GM19395 (cell line): Measurements from ENCODE around the gene UNC119B.
A peak's percentile ranks its signal among the peaks of the same experiment; 100 is the strongest.

Experiments used
- ATAC-seq: cut with Tn5 transposase; IDR thresholded peaks from one replicate; pipeline ENCODE4 v1.9.1; 2021; ENCODE audit warnings: mild to moderate bottlenecking, moderate library complexity; ENCODE audit not compliant: unreplicated experiment

The UNC119B gene

DNA sequence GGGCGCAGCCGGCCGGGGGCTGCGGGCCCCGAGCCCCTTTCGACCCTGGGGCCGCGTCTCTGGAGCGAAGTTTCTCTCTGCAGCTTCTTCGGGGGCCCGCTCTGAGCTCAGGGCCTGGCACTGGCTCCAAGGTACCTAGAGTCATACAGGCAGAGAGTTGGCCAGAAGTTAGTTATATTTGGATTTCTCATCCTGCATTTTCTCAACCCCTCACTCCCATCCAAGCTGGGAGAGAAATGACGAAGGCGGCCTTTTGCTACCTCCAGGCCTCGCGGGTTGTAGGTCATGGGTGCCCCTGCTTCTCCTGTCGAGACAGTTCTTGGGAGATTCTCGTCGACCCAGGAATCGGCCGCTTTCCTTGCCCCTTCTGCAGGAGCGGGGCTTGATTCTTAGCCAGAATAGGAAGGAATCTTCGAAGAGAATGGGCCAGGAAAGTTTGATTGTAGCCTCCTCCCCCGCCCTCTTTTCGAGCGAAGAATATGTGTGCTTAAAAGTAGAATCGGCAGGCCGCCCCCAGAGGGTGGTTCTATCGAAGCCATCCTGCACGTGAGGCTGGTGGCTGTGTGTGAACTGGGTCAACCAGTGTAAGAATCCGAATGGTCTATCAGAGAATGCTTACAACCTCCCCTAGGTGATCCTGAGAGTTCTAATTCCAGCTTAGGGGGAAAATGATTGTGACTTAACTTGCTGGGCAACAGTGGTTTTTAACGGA lies 22.5 kb upstream of the UNC119B start:
- ATAC-seq, result no peak

DNA sequence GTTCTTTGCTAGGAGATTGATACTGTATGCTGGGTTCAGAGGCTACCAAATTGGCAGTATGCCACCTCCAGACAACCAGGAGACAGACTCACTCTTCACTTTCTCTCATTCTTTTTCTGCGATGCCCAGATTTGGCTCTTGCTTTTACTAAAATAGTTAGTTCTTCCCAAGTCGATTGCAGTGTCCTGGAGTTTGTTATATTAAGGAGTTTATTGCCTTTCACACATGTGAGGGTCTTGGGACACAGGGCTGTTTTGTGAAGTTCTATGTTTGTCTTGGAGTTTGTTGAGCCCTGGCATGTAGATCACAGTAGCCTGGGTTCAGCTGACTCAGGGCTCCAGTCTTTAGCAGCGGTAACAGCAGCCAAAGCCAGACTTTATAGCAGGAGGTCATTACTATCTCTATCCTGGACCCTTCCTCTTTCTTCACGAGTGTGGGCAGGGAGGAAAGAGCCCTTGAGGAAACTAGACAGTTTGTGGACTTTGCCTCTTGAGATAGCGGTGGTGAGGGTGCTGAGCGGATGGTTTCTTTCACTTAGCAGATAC lies 21.7 kb upstream of the UNC119B start:
- ATAC-seq, result no peak

DNA sequence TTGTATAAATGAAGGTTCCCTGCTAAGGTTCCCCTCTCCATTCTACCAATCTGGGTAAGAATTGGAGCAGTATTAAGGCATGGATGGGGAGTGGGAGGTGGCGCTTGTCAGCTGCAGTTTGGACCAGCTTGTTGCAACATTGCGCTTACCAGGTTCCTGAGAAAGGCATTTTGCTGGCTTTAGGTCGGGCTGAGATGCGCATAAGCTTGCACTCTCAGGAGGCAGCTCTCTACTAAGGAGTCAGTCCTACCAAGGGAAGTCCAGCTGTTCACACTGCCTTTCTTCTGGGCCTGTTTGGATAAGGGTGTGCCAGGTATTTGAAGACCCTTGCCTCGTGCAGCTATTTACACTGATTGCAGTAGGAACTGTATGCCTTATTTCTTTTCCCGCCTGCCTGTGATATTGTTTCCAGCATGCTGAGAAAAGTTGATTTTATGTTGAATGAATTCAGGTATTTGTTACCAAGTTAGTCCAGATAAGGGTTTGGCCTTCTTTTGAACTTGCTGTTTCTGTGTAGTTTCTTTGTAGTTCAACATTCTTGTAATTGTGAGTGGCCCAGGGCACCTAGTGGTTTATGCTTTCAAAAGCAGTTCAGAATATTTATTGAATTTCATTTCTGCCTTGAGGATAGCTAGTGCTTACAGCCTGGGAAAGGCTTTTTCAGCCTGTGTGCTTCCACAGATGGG lies 20.7 kb upstream of the UNC119B start:
- ATAC-seq, result no peak

DNA sequence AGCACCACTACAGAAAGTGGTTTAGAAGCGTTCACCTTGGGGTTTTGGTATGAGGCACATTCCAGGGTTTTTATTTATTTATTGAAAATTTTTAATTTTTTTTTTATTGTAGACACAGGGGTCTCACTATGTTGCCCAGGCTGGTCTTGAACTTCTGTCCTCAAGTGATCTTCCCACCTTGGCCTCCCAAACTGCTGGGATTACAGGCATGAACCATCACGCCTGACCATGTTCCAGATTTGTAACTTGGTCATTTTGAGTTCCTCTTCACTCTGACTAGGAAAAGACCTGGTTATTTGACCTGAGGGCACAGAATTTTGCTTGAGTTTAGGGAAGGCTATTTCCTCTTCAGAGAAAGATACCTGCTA lies 20.2 kb upstream of the UNC119B start:
- no peak for ATAC-seq

DNA sequence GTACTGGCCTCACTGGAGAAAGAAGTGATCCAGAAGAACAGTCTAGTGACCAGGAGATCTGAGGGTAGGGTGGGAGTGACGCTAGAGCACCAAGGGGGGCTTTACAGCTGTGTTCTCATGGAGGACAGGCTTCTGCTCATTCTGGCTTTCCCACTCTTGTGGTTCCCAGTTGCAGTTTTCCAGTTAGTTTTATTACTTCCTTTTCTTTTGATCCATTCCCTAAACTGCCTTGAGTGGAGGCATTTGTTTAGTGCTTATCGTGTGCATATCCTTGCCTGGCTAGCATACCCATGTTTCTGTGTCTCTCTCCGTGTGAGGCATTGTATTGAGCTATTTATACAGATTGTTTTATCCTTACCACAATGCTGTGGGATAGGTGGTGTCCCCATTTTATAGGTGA lies 19.3 kb upstream of the UNC119B start:
- no peak for ATAC-seq

DNA sequence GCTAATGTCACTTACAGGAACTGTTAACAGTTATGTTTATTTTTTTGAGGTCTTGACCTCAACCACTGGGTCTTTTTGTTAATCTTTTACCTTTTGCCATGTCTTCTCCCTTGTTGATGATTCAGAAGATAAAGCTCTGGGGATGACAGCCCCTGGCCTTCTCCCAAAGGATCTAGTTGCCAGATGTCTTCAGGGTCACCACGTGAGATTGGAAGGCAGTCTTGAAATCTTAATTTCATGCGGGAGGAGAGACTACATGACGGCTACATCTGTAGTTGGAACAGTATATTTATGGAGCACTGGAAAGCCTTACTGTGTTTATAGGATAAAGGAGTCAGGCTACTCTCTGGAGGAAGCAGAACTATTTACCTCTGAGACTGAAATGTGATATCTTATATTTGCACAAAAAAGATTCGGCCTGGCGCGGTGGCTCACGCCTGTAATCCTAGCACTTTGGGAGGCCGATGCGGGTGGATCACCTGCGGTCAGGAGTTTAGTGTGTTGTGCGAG lies 17.7 kb upstream of the UNC119B start:
- ATAC-seq, result no peak

DNA sequence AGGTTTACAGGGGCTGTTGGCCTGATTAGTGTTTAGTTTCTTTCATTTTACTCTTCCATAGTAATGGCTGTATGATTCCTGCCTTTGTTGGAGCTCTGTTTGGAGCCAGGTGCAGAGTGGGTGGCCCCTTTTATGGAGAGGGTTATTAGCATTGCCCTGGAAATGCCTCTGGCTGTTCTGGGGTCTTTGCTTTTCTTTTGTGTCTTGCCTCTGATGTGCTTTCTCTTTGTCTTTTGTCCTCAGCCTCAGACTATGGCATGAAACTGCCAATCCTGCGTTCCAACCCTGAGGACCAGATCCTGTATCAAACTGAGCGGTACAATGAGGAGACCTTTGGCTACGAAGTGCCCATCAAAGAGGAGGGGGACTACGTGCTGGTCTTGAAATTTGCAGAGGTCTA lies 16.4 kb upstream of the UNC119B start:
- no peak for ATAC-seq

DNA sequence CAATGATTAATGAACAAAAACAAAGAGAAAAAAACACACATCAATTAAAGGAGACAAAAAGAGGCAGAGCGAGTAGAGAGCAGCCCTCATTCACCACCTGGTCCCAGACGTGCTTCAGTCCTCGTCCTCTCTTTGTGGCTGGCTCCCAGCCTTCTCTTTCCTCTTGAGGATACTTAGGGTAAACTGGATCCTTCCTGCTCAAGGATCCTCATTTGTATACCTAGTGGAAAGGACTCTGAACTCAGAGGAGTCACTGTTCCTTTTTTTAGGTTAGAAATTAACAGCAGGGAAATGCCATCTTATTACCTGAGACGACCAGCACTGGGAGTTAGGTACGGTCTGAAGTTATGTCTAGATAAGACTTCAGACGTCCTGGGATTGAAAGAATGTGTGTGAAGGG lies 13.6 kb upstream of the UNC119B start:
- no peak for ATAC-seq

- ATAC-seq, result no peak
Measured at GRCh38 chr12:120697344-120697743, 12.9 kb upstream of the UNC119B start.

- no peak for ATAC-seq
Measured at GRCh38 chr12:120698665-120699064, 11.6 kb upstream of the UNC119B start.

DNA sequence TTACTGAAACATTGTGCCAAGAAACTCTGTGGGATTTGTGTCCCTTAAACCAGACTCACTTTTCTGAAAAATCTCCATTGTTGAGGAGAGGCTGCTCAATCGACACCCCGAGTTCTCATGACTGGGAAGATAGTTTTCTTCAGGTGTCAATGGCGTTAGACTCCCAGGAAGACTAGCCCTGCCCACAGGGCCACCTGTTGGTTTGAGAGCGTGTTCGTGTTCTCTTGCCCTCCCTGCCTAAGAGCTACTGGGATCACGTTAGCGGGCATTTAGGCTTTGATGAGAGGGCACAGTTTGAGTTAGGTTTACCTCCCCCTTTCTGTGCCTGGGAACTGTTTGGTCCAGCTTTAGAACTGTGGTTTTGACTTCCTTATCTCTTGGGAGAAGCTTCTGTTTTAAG lies 10.7 kb upstream of the UNC119B start:
- no peak for ATAC-seq

DNA sequence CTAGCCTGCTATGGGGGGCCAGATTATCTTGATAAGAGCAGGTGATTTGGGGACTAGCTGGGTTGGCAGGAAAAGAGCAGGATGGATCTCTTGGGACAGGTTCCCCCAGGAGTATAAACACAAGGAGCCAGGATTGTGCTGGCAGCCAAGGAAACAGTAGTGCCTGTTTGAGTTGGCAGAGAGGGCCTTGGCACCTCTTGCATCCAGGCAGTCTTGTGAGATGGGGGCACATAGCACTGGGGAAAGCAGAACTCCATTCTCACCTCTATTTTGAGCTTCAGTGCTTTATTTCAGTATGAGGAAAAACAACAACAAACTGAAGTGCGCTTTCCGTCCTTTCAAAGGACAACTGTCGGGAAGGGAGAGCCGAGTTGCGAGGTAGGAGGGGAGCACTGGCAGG lies 9.4 kb upstream of the UNC119B start:
- no peak for ATAC-seq

DNA sequence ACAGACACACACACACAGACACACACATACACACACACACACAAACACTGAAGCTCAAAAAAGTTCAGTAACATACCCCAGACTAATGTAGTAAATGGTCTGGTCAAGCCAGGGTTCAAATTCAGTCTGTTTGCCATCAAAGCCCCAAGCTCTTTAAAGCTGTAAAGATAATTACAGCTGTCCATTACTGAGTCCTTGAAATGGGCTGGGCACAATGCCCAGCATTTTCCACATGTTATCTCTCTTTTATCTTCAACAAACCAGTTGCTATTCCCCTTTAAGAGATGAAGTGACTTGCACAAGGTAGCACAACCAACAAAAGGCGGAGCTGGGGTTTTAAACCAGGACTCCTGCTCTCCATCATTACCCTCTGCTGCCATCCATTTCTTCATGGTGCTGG lies 7.6 kb upstream of the UNC119B start:
- ATAC-seq, result no peak

GRCh38 chr12:120703311-120703942 lies 6.8 kb upstream of the UNC119B start:
- no peak for ATAC-seq

DNA sequence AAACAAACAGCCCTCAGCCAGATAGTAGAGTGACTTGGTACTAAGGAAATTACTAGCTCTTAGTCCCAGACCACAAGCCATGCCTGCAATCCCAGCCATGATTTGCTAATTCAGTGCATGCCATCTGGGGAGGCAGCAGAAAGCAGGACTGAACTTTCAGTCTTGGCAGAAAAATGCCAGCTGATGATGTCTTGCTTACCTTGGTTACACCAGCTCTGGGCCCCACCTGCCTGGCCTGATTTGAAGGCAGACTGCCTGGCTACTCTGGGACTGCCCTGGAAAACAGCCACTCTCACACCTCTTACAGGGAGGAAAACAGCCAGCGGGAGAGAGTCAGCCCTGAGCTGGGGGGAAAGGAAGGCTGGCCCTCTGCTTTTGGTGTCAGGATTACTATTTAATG lies 4.6 kb upstream of the UNC119B start:
- no peak for ATAC-seq

DNA sequence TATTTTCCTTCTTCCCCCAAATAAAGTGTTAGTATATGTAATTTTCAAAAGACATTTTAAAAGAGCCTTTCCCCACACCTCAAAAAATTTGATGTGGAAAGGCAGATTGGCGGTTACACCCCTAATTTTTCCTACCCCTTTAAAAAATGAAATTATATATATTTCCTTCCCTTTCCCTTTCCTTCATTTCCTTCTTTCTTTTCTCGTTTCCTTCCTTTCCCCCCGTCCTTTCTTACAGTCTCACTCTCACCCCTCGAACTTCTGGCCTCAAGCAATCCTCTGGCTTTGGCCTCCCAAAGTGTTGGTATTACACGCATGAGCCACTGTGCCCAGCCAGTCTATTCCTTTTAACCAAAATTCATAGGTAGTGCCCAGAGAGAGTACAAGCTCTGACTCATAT lies 4.2 kb upstream of the UNC119B start:
- ATAC-seq, result no peak

DNA sequence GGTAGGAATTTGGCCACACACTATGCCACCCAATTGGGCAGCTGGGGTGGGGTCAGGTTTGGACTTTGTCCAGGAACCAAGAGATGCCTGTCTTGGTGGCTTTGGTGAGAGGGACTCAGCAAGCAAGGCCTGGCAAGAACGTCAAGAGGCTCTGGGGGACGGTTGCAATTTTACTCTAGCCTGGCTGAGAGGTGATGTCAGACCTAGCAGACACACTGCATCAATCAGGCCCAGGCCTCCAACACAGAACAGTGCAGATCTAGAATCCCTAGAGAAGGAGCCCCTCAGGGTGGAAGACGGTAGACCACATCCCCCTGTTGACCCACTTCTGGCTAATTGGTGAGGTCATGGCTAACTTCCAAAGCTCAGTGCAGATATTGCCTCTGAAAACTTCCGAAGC lies 1.6 kb upstream of the UNC119B start:
- ATAC-seq, result no peak

DNA sequence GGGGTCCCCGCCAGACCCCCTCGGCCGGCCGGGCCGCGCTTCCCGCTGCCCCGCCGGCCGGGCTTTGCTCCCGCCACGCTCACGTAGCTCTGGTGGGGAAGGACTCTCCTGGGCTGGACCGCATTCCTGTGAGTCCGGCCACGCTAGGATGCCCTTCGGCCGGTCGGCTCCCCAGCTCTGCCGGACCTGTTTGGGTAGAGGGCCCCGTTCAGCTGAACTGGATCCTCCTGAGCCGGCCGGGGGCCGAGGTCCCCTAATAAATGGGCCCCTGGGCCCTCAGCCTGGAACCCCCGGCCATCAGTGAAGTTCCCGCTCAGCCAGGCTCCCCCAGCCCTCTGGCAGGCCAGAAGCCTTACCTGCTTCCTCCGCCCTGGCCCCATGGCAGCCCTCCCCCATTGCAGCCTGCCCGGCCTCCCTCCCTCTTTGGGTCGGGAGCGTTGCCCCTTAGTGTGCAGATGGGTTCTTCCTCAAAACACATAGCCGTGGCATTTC lies 593 bp downstream of the UNC119B start:
- ATAC-seq, result peak; percentile 35

- no peak for ATAC-seq
Measured at GRCh38 chr12:120711411-120711810, 1.2 kb downstream of the UNC119B start.

- no peak for ATAC-seq
Measured at GRCh38 chr12:120712610-120713009, 2.4 kb downstream of the UNC119B start.

GRCh38 chr12:120713861-120714482 lies 3.7 kb downstream of the UNC119B start:
- no peak for ATAC-seq
